H1 (cell line): ENCODE measurements around the gene HYCC1. TPM values are rescaled to one million over a fixed set of nuclear protein-coding genes. Genes with fewer than 3 reads are reported as not detected.

Experiments
- CTCF ChIA-PET: fragments of 300-600 bp; sonication (Branson Sonifier 250); formaldehyde crosslinking; loops from one replicate; lab custom pipeline; 2021; ENCODE audit not compliant: partially characterized antibody; lab: Charles Lee
- POLR2A ChIA-PET: fragments of 300-600 bp; sonication (Branson Sonifier 250); formaldehyde crosslinking; loops from one replicate; lab custom pipeline; 2021; ENCODE audit warnings: inconsistent platforms; ENCODE audit not compliant: partially characterized antibody; lab: Charles Lee
- DNase-seq, 2 experiments: peaks; one replicate each; pipeline versions ENCODE4 v3.0.0 to v3.0.0-alpha.2; 2010 to 2022; ENCODE audit warnings: low spot score in 2 of 2, low read depth in 1 of 2, mixed read lengths in 1 of 2
- FAIRE-seq: peaks from 2 replicates; lab custom pipeline; 2011; peaks lifted over from hg19 to GRCh38; lab: Jason Lieb, UNC
- H2AFZ ChIP-seq: 2 replicates; pipeline ENCODE4 v1.8.1; 2012; ENCODE audit warnings: low read length, inconsistent platforms
- H2AK5ac ChIP-seq: 2 replicates; pipeline ENCODE4 v1.6.1; 2013; ENCODE audit warnings: low read depth, low read length
- H2BK120ac ChIP-seq: replicated peaks from 2 replicates; pipeline ENCODE3; 2013; ENCODE audit warnings: low read depth, low read length, inconsistent platforms
- H2BK12ac ChIP-seq: 2 replicates; pipeline ENCODE4 v1.6.1; 2013; ENCODE audit warnings: low read depth, low read length
- H2BK15ac ChIP-seq: 2 replicates; pipeline ENCODE4 v1.6.1; 2013; ENCODE audit warnings: low read length
- H2BK20ac ChIP-seq: 2 replicates; pipeline ENCODE4 v1.6.1; 2013; ENCODE audit warnings: low read length
- H2BK5ac ChIP-seq: 2 replicates; pipeline ENCODE4 v1.6.1; 2013; ENCODE audit warnings: low read depth, low read length
- H3K14ac ChIP-seq: 2 replicates; pipeline ENCODE4 v1.6.1; 2013; ENCODE audit warnings: inconsistent platforms; ENCODE audit not compliant: insufficient read length
- H3K18ac ChIP-seq: 2 replicates; pipeline ENCODE4 v1.6.1; 2013; ENCODE audit warnings: low read length; ENCODE audit errors: extremely low read depth
- H3K23ac ChIP-seq: 2 replicates; pipeline ENCODE4 v1.6.1; 2013; ENCODE audit warnings: inconsistent platforms; ENCODE audit not compliant: insufficient read length
- H3K23me2 ChIP-seq: 2 replicates; pipeline ENCODE4 v1.6.1; 2013; ENCODE audit warnings: low read depth, low read length
- H3K27ac ChIP-seq: 2 replicates; pipeline ENCODE4 v1.6.1; 2011; ENCODE audit warnings: low read depth, low read length, inconsistent platforms
- H3K27me3 ChIP-seq, 4 experiments: replicated peaks in 1 of 4; 1 replicate in 1 of 4; 2 replicates in 3 of 4; pipeline versions ENCODE4 v1.6.1 to v1.8.1; 2011 to 2013; ENCODE audit warnings: low read length in 3 of 4, mild to moderate bottlenecking in 3 of 4, inconsistent platforms in 2 of 4, mixed read lengths in 2 of 4, moderate library complexity in 1 of 4; ENCODE audit not compliant: control insufficient read depth in 3 of 4, insufficient read depth in 3 of 4; ENCODE audit errors: extremely low read depth in 1 of 4
- H3K36me3 ChIP-seq, 4 experiments: 2 replicates each; pipeline versions ENCODE4 v1.6.1 to v1.8.1; 2011 to 2013; ENCODE audit warnings: mild to moderate bottlenecking in 4 of 4, low read length in 3 of 4, moderate library complexity in 2 of 4, control low read depth in 1 of 4, inconsistent platforms in 1 of 4; ENCODE audit not compliant: insufficient read depth in 4 of 4, control insufficient read depth in 2 of 4
- H3K4ac ChIP-seq: replicated peaks from 2 replicates; pipeline ENCODE3; 2013; ENCODE audit warnings: low read length, low read depth, mixed read lengths, inconsistent platforms; ENCODE audit not compliant: insufficient read length
- H3K4me1 ChIP-seq, 4 experiments: replicated peaks in 1 of 4; 1 replicate in 1 of 4; 2 replicates in 3 of 4; pipeline versions ENCODE4 v1.6.1 to v1.8.1; 2011 to 2013; ENCODE audit warnings: low read length in 3 of 4, inconsistent platforms in 2 of 4, mixed read lengths in 1 of 4; ENCODE audit not compliant: insufficient read depth in 4 of 4, control insufficient read depth in 3 of 4
- H3K4me2 ChIP-seq, 2 experiments: 2 replicates each; pipeline versions ENCODE4 v1.6.1 to v1.8.1; 2011 to 2013; ENCODE audit warnings: low read depth in 2 of 2, low read length in 2 of 2, control low read depth in 1 of 2, inconsistent platforms in 1 of 2, mild to moderate bottlenecking in 1 of 2; ENCODE audit not compliant: insufficient read depth in 1 of 2
- H3K4me3 ChIP-seq, 4 experiments: fragments of 200-600, 300-600 bp in 1 of 4; sonication (generic), shearing (Covaris generic), sonication (Bioruptor Twin) in 1 of 4; 2 replicates each; pipeline versions ENCODE4 v1.5.1 to v1.8.1; 2011 to 2016; ENCODE audit warnings: low read length in 4 of 4, low read depth in 3 of 4, control low read depth in 2 of 4, inconsistent platforms in 2 of 4, mild to moderate bottlenecking in 2 of 4, mixed read lengths in 1 of 4, moderate library complexity in 1 of 4; ENCODE audit not compliant: insufficient read depth in 2 of 4; ENCODE audit errors: extremely low read depth in 1 of 4
- H3K56ac ChIP-seq: replicated peaks from 2 replicates; pipeline ENCODE3; 2013; ENCODE audit warnings: low read depth, mild to moderate bottlenecking, mixed read lengths, low read length, inconsistent platforms; ENCODE audit not compliant: insufficient read length
- H3K79me1 ChIP-seq: 2 replicates; pipeline ENCODE4 v1.6.1; 2013; ENCODE audit warnings: low read depth, low read length, control low read depth
- H3K79me2 ChIP-seq, 2 experiments: 2 replicates each; pipeline versions ENCODE4 v1.6.1 to v1.8.1; 2012 to 2013; ENCODE audit warnings: low read length in 2 of 2, mild to moderate bottlenecking in 2 of 2, inconsistent platforms in 1 of 2; ENCODE audit not compliant: insufficient read depth in 2 of 2, control insufficient read depth in 1 of 2
- H3K9ac ChIP-seq, 4 experiments: replicated peaks in 1 of 4; 1 replicate in 1 of 4; 2 replicates in 3 of 4; pipeline versions ENCODE4 v1.6.1 to v1.8.1; 2011 to 2013; ENCODE audit warnings: low read depth in 3 of 4, low read length in 3 of 4, control low read depth in 2 of 4, mild to moderate bottlenecking in 2 of 4, moderate library complexity in 2 of 4, inconsistent platforms in 1 of 4; ENCODE audit errors: extremely low read depth in 1 of 4
- H3K9me3 ChIP-seq, 2 experiments: 2 replicates each; pipeline versions ENCODE4 v1.6.1 to v1.8.1; 2012 to 2013; ENCODE audit warnings: mild to moderate bottlenecking in 2 of 2, moderate library complexity in 2 of 2, control low read depth in 1 of 2, inconsistent platforms in 1 of 2, low read depth in 1 of 2, low read length in 1 of 2, mixed read lengths in 1 of 2; ENCODE audit not compliant: insufficient read depth in 2 of 2
- H4K20me1 ChIP-seq, 2 experiments: replicated peaks in 1 of 2; 2 replicates each; pipeline versions ENCODE3 to v1.8.1; 2011 to 2013; ENCODE audit warnings: inconsistent platforms in 2 of 2, low read length in 2 of 2, mild to moderate bottlenecking in 1 of 2; ENCODE audit not compliant: insufficient read depth in 2 of 2, control insufficient read depth in 1 of 2
- H4K5ac ChIP-seq: 2 replicates; pipeline ENCODE4 v1.6.1; 2013; ENCODE audit warnings: low read length, low read depth, mixed read lengths, inconsistent platforms; ENCODE audit not compliant: insufficient read length
- H4K8ac ChIP-seq: 2 replicates; pipeline ENCODE4 v1.8.0; 2013; ENCODE audit warnings: mild to moderate bottlenecking, moderate library complexity, low read length, inconsistent platforms; ENCODE audit not compliant: insufficient read depth; ENCODE audit errors: extremely low read depth
- H4K91ac ChIP-seq: replicated peaks from 2 replicates; pipeline ENCODE3; 2013; ENCODE audit warnings: low read length, mixed read lengths, inconsistent platforms; ENCODE audit not compliant: insufficient read length
- NANOG ChIP-seq: IDR thresholded peaks from 2 replicates; pipeline ENCODE4 v1.6.1; 2011; ENCODE audit warnings: low read length, low read depth, mild to moderate bottlenecking, inconsistent platforms; ENCODE audit not compliant: insufficient read depth, poor library complexity, severe bottlenecking
- WGBS, 2 experiments: shearing (Covaris generic) in 1 of 2; methylation state at CpG; one replicate each; pipeline versions ENCODE4 v1.1.6 to v1.1.7; 2013 to 2015; ENCODE audit warnings: low lambda C conversion rate in 2 of 2, mixed read lengths in 2 of 2, inconsistent platforms in 1 of 2, low coverage in 1 of 2, missing lambda C conversion rate in 1 of 2; ENCODE audit not compliant: insufficient replicate concordance in 2 of 2, insufficient coverage in 1 of 2, insufficient read length in 1 of 2; ENCODE audit errors: extremely low coverage in 1 of 2, missing lambda C conversion rate in 1 of 2; 5-methylcytosine and 5-hydroxymethylcytosine counted together
- polyA plus RNA-seq, 7 experiments: library from polyadenylated mRNA; depleted of rRNA in 3 of 7; stranded (reverse) in 5 of 7; unstranded in 2 of 7; fragments of >200 nt in 5 of 7; fragments of 200-250 nt in 2 of 7; gene quantifications; 1 replicate in 5 of 7; 2 replicates in 1 of 7; 4 replicates in 1 of 7; pipeline versions ENCODE4 v1.2.1 to v1.2.3, GENCODE V29; 2011 to 2013; ENCODE audit warnings: missing spikeins in 2 of 7, mixed read lengths in 2 of 7
- total RNA-seq: library from RNA; stranded (reverse); fragmentation: NEBNext Ultra II Directional; extraction: Animal tissue kit (Norgen Biotek cat#: 25700); gene quantifications from 2 replicates; pipeline ENCODE4 v1.2.1, GENCODE V29; 2021

Gene HYCC1
- total and polyA plus RNA-seq, 2 of the 8 experiments (the other 6 are each of a cell fraction or from before 2014, with no cell fraction given), result 20.2 to 142 TPM

DNA sequence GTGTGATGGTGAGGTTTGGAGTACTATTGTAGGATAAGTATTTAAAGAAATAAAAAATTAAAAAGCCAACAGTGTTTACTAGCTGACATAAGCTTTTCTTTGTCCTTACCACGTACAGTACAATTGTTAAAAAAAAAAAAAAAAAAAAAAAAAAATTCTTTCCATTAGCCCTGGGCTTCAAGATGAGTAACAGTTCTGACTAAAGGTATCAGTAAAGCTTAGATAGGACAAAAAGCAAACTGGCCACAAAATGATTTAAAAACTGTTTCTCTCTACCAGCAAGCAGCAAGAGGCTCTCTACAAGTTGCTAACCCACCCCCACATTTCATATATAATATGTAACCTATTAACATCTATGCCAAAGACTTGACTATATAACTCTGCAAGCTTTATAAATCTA lies 17.5 kb downstream of the HYCC1 start:
- H3K4me1 ChIP-seq, result peaks cover 2 to 7% (median 4%) of the 10 kb centered on the region in 4 experiments; a peak in 6 of 7 replicates
- H2AK5ac ChIP-seq, result no peak overlapping the region
- H3K27me3 ChIP-seq, result no peaks in the 10 kb centered on the region
- no peak for TF ChIP-seq NANOG
- H3K4me3 ChIP-seq, result no peak overlapping the region
- 100% methylated on average over 1 of the region's 1 CpG; no CpG with 5 or more reads in 1 of the 2 experiments for WGBS, 2 experiments
- H2BK15ac ChIP-seq, result no peak overlapping the region
- H3K9ac ChIP-seq, result no peak overlapping the region
- H2BK5ac ChIP-seq, result no peak overlapping the region
- FAIRE-seq (no peak), DNase-seq (no peak)
- no peak overlapping the region for H3K14ac ChIP-seq
- no peaks in the 10 kb centered on the region for H3K36me3 ChIP-seq
- no peak overlapping the region for H3K18ac ChIP-seq
- H3K9me3 ChIP-seq, result no peaks in the 10 kb centered on the region
- no peaks in the 10 kb centered on the region for H4K20me1 ChIP-seq
- ChIA-PET POLR2A (interaction anchor here (0.7 to 1.6 kb wide), 2 partner anchors 15 to 105 kb away, joined by 3 to 5 read pairs; no protein-coding TSS in a partner anchor), CTCF (interaction anchor here (1.2 to 1.6 kb wide), 2 partner anchors 59 to 220 kb away, joined by 3 to 4 read pairs; no protein-coding TSS in a partner anchor)
- peaks cover 2% of the 10 kb centered on the region; the same call in 1 of the 2 replicates for H3K79me1 ChIP-seq
- H3K4ac ChIP-seq, result no peak overlapping the region
- no peak overlapping the region for H3K56ac ChIP-seq
- H2BK120ac ChIP-seq, result no peak overlapping the region
- H3K27ac ChIP-seq, result no peak overlapping the region
- H4K91ac ChIP-seq, result no peak overlapping the region
- H4K5ac ChIP-seq, result no peak overlapping the region
- H3K23me2 ChIP-seq, result no peaks in the 10 kb centered on the region
- no peak overlapping the region for H2BK20ac ChIP-seq
- H3K23ac ChIP-seq, result no peak overlapping the region
- H2BK12ac ChIP-seq, result no peak overlapping the region
- H3K4me2 ChIP-seq, result no peak overlapping the region
- no peak overlapping the region for H2AFZ ChIP-seq
- no peak overlapping the region for H4K8ac ChIP-seq
- H3K79me2 ChIP-seq, result peaks cover 0 to 87% of the 10 kb centered on the region in 2 experiments; a peak in 3 of 4 replicates
